ENCODE data around the gene CD93. TPM values are rescaled to one million over a fixed set of nuclear protein-coding genes. Genes with fewer than 3 reads are reported as not detected.

Gene CD93
- 66.7 TPM for polyA plus RNA-seq (ENCODE audit: insufficient read length)

- DNase-seq = peak; percentile 51
These were observed at the start of gene CD93 for GRCh38 chr20:23086056-23086566. Gene CD93 (minus strand): TSS chr20:23086324. CDS start chr20:23086192, 132 bp downstream.

GRCh38 chr20:23133560-23133998 lies 47.5 kb upstream of the CD93 start:
- DNase-seq = no peak

GRCh38 chr20:23132930-23133559 lies 46.9 kb upstream of the CD93 start:
- DNase-seq = no peak

GRCh38 chr20:23132293-23132929 lies 46.3 kb upstream of the CD93 start:
- no peak for DNase-seq

- DNase-seq = no peak
These were observed 45.6 kb upstream of the CD93 start for GRCh38 chr20:23131766-23132165.

GRCh38 chr20:23130622-23131140 lies 44.6 kb upstream of the CD93 start:
- DNase-seq = no peak

- DNase-seq = no peak
These were observed 43.9 kb upstream of the CD93 start for GRCh38 chr20:23129891-23130621.

- no peak for DNase-seq
These were observed 43.1 kb upstream of the CD93 start for GRCh38 chr20:23129266-23129665.

- DNase-seq = no peak
These were observed 42.5 kb upstream of the CD93 start for GRCh38 chr20:23128461-23129125.

- DNase-seq = no peak
These were observed 41.6 kb upstream of the CD93 start for GRCh38 chr20:23127506-23128279.

GRCh38 chr20:23126281-23127061 lies 40.3 kb upstream of the CD93 start:
- no peak for DNase-seq

GRCh38 chr20:23125625-23126191 lies 39.6 kb upstream of the CD93 start:
- no peak for DNase-seq

GRCh38 chr20:23125159-23125558 lies 39.0 kb upstream of the CD93 start:
- no peak for DNase-seq

- no peak for DNase-seq
These were observed 37.8 kb upstream of the CD93 start for GRCh38 chr20:23123886-23124285.

- no peak for DNase-seq
These were observed 36.9 kb upstream of the CD93 start for GRCh38 chr20:23122796-23123655.

- no peak for DNase-seq
These were observed 36.2 kb upstream of the CD93 start for GRCh38 chr20:23122321-23122720.

- DNase-seq = no peak
These were observed 35.7 kb upstream of the CD93 start for GRCh38 chr20:23121751-23122320.

GRCh38 chr20:23120936-23121750 lies 35.0 kb upstream of the CD93 start:
- no peak for DNase-seq
